Middle frontal gyrus (tissue), 1 donor: ENCODE data around the gene HTRA3.
A peak's percentile ranks its signal among the peaks of the same experiment; 100 is the strongest.

Experiments used
- DNase-seq: peaks from one replicate; pipeline ENCODE4 v3.0.0-alpha.2; 2015; ENCODE audit warnings: low spot score; ENCODE audit errors: extremely low spot score

The HTRA3 gene

DNA sequence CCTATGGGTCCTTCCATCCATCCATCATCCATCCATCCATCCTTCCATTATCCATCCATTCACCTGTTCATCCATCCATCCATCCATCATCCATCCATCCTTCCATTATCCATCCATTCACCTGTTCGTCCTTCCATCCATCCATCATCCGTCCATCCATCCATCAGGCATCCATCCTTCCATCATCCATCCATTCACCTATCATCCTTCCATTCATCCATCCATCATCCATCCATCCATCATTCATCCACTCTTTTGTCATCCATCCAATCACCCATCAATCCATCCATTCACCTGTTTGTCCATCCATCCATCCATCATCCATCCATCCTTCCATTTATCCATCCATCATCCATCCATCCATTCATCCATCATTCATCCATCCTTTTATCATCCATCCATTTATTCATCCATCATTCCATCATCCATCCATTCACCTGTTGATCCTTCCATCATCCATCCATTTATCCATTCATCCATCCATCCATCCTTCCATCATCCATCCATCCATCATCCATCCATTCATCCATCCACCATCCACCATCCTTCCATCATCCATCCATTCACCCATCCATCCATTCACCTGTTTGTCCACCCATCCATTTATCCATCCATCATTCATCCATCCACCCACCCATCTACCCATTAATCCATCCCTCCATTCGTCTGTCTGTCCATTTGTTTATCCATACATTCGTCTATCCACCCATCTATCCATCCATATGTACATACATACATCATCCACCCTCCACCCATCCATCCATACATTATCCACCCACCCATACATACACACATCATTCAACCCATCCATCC, 35.7 kb upstream of the HTRA3 start:
- DNase-seq = no peak

DNA sequence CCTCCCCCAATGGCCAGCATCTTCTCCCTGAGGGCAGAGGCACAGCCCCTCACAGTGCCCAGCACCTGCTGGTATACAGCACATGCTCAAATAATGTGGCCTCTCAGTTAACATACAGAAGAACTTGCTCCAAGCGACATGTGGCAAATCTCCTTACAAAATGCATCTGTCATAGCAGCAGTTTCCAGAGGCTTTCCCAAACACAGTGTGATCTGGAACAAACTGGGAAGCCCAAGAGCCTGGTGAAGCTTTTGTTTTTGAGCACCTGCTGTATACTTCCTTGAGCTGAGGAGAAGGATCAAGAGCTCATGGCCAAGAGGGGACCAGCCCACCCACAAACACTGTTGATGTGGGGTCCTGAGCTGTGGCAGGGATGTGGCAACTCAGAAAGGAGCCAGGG, 34.8 kb upstream of the HTRA3 start:
- DNase-seq = no peak

DNA sequence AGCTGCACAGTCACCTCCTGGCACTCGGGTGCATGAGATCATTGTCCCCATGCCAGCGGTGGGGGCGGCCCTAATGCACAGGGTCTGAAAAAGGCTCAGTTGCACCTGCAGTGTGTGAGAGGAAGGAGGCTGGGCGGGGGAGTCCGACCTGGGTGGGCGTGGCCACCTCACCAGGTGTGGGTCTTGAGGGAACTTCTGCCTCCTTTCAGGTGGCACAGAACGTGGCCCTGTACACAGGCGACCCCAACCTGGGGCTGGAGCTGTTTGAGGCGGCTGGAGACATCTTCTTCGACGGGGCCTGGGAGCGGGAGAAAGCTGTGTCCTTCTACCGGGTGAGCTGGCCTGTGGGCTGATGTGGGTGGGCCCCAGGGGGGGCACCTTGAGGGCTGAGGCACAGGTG, 34.3 kb upstream of the HTRA3 start:
- DNase-seq = no peak

DNA sequence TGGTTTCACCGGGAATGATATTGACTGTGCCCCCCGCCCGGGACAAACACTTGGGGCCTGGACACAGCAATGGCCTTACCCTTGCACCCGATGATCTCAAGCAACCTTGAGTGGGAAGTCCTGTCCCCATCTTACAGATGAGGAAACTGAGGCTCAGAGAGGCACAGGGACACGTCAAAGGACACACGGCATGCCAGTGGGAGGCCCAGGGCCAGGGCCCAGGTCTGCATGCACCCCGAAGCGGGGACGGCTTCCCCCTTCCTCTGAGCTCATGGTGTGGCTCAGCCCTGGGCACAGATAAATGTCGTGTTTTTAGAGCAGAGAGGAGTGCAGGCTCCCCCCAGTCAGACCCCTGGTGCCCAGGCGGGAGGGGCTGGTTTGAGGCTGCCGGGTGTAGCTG, 33.9 kb upstream of the HTRA3 start:
- DNase-seq = no peak

DNA sequence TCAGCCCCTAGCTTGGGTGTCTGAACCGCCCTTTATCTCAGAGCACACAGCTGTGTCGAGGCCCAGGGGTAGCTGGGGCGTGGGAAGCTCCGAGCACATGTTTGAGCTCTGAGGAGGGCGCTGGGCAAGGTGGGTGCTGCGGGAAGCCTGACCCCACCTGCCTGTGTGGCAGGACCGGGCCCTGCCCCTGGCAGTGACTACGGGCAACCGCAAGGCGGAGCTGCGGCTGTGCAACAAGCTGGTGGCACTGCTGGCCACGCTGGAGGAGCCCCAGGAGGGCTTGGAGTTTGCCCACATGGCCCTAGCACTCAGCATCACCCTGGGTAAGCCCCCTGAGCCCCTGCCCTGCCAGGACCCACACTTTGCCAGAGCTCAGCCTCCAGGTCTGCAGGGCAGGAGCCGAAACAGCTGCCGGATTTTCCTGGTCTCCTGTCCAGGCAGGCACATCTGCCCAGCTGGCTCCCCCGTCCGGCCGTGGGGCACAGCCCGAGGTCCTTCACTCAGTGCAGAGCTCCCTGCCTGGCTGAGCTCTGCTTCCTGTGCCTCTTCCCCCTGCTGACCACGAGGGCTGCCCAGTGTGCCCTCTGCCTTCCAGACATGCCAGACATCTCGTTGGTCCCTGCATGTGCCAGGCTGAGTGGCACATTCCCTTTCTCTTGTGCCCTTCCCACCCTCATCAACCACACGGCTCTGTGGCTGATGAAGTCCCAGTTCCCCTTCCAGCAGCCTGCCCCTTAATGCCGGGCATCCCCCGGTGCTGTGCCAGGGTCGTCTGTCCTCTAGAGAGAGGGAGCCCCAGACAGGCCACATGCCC, 33.2 kb upstream of the HTRA3 start:
- no peak for DNase-seq

DNA sequence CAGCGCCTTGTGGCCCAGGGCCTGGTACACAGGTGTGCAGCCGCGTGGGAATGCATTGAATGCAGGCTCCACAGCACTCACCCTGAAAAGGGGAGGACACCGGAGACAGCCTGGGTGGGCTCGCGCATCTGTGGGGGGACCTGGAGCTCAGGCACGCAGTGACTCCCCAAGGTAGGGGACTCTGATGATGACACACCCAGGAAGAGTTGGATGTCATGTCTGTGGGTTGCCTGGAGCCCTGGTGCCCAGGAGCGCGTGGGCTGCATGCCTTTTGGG, 32.7 kb upstream of the HTRA3 start:
- DNase-seq = no peak

DNA sequence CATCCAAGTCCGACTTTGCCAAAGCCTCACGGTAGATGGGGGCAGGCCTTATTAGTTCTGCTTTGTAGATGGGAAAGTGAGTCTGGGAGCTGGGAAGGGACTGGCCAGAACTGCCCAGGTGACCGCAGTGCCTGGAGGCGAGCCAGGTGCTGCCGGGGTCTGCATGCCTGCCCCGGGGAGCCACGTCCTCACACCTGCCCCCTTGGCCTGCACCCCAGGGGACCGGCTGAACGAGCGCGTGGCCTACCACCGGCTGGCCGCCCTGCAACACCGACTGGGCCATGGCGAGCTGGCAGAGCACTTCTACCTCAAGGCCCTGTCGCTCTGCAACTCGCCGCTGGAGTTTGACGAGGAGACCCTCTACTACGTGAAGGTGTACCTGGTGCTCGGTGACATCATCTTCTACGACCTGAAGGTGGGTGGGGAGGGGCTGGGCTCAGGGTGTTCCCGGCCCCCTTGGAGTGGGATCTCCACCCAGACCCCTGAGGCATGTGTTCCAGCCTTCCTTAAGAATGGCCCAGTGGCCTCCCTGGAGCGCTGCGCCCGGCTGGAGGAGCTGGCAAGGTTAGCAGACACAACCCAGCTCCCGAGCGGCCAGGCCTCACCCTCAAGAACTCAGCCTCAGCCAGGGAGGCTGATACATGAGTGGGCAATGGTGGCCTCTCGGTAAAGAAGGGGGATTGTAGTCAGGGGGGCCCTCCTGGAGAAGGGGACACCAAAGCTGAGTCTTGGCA, 32.1 kb upstream of the HTRA3 start:
- DNase-seq = no peak

DNA sequence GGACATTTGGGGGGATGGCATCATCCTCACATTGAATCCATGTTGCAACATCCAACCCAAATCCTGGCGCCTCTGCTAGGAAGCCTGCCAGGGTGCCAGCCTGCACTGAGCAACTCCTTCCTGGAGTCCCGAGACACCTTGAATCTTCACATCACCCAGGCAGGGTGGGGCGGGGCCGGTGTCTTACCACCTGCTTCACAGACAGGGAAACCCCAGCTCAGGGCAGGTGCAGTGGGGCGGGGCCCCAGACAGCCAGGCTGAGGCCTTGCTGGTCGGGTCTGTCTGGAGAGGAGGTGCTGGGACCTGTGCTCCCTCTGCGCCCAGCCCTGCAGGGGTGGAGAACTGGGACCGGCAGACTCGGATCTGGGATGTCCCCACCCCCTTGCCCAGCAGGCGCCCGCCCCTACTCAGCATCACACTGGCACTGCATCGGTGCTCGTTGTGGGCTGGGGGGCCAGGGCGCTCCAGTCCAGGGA, 31.5 kb upstream of the HTRA3 start:
- DNase-seq = no peak

DNA sequence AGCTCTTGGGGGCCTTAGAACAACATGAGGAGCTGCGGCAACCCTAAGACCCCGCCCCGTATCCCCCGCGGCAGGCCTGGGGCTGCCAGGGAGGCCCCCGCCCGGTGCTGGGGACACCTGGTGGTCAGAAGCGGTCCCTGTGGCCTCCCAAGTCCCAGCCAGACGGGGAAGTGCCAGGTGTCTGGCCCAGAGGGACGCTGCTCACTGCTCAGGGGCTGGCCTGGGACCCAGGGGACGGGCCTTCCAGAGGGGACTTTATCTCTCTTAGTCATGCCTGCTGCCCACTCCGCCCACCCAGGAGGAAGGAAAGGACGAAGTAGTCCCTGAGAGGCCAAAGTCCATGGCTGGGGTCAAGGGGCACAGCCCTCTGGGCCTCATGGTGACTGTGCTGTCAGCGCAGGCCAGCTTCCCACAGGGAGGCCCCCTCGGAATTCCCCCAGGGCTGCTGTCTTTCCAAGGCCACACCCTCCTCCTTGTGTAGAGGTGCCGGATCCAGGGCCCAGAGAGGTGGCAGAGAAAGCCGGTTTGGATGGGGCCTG, 31.0 kb upstream of the HTRA3 start:
- DNase-seq = no peak

DNA sequence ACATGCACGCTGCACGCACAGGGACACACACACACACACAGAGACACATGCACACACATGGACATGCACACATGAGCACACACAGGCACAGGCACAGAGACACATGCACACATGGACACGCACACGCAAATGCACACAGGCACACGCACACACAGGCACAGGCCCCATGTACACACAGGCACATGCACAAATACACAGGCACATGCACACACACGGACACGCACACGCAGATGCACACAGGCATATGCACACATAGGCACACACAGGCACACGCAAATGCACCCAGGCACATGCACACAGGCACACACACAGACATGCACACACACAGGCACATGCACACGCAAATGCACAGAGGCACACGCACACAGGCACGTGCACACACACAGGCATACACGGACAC, 30.3 kb upstream of the HTRA3 start:
- no peak for DNase-seq

DNA sequence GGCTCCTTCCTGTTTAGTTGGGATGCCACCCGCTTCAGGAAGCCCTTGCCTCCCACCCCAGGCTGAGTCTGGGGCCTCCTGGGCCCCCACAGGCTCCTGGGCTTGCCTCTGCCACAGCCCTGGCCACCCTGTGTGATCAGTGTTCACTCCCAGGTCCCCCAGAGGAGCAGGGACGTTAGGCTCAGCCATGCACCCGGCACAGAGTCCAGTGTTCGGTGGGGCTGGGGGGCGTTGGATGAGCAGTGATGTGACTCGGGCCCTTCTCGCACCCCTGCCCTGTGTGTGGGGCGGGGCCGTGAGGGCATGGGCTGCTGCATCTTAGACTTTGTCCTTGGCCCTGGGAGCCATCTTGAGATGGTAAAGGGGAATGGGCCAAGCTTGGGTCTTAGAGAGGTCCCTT, 29.9 kb upstream of the HTRA3 start:
- DNase-seq = no peak

DNA sequence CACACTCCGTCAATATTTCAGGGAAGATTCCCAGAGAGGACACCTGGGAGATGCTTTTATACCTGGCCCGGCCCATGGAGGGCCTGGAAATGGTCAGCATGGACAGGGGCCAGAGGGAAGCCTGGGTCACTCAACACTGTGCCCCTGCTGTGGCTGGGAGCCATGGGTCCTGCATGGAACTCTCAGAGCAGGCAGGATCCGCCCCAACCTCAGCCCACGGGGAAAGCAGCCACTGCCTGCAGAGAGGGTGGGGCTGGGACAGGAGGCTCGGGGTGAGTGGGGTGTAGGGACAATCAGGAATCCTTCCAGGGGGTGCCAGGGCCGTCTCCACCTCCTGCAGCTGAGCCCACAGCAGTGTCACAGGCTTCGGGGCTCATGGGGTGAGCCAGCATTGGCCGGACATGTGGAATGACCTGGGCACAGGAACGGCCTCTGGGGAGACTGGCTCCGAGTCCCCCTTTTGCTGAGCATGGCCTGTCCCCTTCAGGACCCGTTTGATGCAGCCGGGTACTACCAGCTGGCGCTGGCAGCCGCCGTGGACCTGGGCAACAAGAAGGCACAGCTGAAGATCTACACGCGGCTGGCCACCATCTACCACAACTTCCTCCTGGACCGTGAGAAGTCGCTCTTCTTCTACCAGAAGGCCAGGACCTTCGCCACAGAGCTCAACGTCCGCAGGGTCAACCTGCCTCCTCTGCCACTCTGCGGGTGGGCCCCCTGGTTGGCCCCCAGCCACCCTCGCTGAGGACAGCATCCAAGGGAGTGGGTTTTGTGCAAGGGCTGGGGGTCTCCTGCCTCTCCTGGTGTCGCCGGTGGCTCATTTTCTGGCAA, 29.1 kb upstream of the HTRA3 start:
- no peak for DNase-seq

DNA sequence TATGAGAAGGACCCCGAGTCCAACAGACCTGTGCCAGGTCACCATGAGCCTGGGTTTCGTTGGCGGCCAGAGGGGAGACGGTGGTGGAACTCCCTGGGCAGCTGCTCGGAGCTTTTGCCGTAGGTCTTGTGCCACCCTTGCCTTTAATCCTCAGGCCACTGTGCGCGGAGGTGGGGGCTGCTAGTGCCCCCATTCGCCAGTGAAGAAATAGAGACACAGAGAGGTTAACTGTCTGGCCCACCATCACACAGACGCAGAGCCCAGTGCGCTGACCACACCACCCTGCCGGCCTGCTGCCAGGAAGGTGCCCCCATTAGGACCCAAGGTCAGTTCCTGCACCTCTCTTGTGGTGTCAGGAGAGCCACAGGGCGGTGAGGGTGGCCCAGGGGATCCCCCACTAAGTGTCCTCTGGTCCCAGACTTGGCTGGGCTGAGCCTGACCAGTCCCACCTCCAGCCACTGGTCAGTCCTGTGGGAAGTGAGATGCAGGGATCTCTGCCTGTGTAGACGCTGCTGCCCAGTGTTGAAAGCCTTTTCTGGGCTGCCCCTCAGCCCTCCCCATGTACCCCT, 28.3 kb upstream of the HTRA3 start:
- no peak for DNase-seq

DNA sequence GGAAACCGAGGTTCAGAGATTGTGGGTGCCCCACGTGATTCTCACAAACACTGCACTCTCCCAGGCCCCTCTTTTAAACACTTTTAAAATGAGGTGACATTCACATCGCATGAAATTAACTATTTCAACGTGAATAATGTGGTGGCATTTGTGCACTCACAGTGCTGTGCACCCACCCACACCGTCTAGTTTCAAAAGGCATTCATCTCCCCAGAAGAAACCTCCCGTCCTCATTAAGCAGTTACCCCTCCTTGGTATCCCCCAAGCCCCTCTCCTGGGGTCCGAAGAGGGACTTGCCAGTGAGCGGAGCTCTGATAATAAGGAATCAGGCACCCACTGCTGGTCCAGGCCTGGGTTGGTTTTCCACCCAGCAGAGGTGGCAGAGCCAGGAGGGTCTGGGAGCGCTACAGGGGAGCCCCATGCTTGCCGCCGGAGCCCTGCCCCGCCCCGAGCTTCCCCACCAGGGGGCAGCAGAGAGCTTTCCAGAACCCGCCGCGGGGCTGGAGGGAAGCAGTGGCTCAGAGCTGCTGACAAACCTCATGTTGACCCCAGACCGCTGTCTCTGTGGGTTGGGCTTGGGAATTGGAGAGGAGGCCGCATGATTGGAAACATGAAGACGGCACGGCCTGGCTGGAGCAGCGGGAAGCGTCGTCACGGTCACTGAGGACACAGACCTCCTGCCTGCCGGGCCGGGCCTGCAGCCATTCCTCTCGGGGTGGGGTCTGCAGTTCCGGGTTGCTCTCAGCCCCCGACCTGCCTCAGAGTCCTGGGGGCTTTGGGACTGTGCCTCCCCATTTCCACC, 27.5 kb upstream of the HTRA3 start:
- peak; percentile 54 for DNase-seq

DNA sequence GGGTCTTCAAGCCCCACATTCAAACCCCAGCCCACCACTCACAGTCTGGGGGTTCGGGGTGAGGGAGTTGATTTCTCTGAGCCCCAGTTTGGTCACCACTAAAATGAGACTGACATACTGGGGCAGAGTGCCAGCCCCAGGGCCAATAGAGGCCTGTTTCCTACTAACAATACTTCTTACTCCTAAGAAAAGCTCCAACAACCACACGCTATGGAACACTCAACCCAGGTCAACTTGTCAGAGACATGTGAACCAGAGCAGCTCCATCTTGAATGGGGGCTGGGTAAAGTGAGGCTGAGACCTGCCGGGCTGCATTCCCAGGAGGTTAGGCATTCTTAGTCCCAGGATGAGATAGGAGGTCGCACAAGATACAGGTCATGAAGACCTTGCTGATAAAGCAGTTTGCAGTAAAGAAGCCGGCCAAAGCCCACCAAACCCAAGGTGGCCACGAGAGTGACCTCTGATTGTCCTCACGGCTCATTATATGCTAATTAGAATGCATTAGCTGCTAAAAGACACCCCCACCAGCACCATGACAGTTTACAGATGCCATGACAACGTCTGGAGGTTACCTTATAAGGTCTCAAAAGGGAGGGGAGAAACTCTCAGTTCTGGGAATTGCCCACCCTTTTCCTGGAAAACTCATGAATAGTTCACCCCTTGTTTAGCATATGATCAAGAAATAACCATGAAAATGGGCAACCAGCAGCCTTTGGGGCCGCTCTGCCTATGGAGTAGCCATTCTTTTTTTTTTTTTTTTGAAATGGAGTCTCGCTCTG, 26.6 kb upstream of the HTRA3 start:
- no peak for DNase-seq

DNA sequence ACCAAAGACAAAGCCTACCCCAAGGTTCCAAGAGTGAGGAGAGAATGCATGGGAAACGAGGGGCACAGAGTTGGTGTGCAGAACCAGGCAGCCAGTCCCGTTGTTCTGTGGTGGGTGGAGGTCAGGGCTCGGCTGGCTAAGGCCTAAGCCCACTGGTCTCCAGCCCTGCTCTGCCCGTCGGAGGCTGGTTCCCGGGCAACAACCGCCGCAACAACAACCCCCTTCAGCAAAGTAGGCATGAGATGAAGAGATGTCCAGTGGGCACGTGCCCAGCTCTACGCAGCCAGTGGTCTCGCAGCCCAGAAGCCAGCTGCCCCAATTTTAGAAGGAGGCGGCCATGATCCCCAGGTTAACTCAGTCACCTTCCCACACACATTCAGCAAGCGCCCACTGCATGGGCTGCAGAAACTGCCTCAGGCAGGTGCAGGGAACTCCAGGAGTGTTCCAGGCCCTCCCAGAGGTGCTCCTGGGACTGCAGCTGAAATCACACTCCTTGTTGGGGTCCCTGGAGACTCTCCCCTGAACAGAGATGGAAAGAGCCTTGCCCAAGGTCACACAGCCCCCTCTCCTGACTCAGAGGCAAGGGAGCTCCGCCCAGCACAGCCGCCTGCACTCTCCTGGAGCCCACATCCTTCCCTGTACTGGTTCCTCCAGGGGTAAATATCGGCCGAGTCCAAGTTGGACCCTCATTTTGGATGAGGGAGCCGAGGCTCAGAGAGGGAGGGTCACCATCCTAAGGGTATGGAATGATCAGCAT, 25.4 kb upstream of the HTRA3 start:
- DNase-seq = no peak

DNA sequence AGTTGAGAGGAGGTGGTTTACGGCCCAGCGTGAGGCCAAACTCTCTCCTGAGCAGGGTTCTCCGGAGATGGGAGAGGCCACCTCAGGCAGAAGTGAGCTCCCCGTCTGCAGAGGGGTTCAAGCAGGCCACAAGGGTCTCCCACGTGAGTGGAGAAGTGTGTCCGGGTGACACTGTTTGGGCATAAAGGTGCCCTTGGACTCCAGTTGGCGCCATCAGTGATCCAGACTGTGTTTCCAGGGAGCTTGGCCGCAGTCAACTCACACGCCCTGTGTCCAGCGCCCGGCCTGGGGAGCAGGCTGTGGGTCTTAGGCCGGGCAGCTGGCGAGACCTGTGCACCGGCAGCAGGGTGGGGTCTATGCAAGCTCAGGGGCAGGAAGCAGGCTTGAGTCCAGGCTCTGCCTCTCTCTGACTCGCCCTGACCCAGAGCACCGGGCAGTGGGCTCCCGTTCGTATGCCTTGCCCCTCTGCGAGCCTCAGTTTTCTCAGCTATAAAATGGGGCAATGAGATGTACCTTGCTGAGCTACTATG, 24.6 kb upstream of the HTRA3 start:
- DNase-seq = no peak
